H1 (cell line): Measurements from ENCODE around the gene CLDN24. TPM values are rescaled to one million over a fixed set of nuclear protein-coding genes. Genes with fewer than 3 reads are reported as not detected.

Source experiments
- CTCF ChIA-PET: fragments of 300-600 bp; sonication (Branson Sonifier 250); formaldehyde crosslinking; loops from one replicate; lab custom pipeline; 2021; ENCODE audit not compliant: partially characterized antibody; lab: Charles Lee
- POLR2A ChIA-PET: fragments of 300-600 bp; sonication (Branson Sonifier 250); formaldehyde crosslinking; loops from one replicate; lab custom pipeline; 2021; ENCODE audit warnings: inconsistent platforms; ENCODE audit not compliant: partially characterized antibody; lab: Charles Lee
- DNase-seq, 2 experiments: peaks; one replicate each; pipeline versions ENCODE4 v3.0.0 to v3.0.0-alpha.2; 2010 to 2022; ENCODE audit warnings: low spot score in 2 of 2, low read depth in 1 of 2, mixed read lengths in 1 of 2
- FAIRE-seq: peaks from 2 replicates; lab custom pipeline; 2011; peaks lifted over from hg19 to GRCh38; lab: Jason Lieb, UNC
- H2AFZ ChIP-seq: 2 replicates; pipeline ENCODE4 v1.8.1; 2012; ENCODE audit warnings: low read length, inconsistent platforms
- H2AK5ac ChIP-seq: 2 replicates; pipeline ENCODE4 v1.6.1; 2013; ENCODE audit warnings: low read depth, low read length
- H2BK120ac ChIP-seq: replicated peaks from 2 replicates; pipeline ENCODE3; 2013; ENCODE audit warnings: low read depth, low read length, inconsistent platforms
- H2BK12ac ChIP-seq: 2 replicates; pipeline ENCODE4 v1.6.1; 2013; ENCODE audit warnings: low read depth, low read length
- H2BK15ac ChIP-seq: 2 replicates; pipeline ENCODE4 v1.6.1; 2013; ENCODE audit warnings: low read length
- H2BK20ac ChIP-seq: 2 replicates; pipeline ENCODE4 v1.6.1; 2013; ENCODE audit warnings: low read length
- H2BK5ac ChIP-seq: 2 replicates; pipeline ENCODE4 v1.6.1; 2013; ENCODE audit warnings: low read depth, low read length
- H3K14ac ChIP-seq: 2 replicates; pipeline ENCODE4 v1.6.1; 2013; ENCODE audit warnings: inconsistent platforms; ENCODE audit not compliant: insufficient read length
- H3K18ac ChIP-seq: 2 replicates; pipeline ENCODE4 v1.6.1; 2013; ENCODE audit warnings: low read length; ENCODE audit errors: extremely low read depth
- H3K23ac ChIP-seq: 2 replicates; pipeline ENCODE4 v1.6.1; 2013; ENCODE audit warnings: inconsistent platforms; ENCODE audit not compliant: insufficient read length
- H3K23me2 ChIP-seq: 2 replicates; pipeline ENCODE4 v1.6.1; 2013; ENCODE audit warnings: low read depth, low read length
- H3K27ac ChIP-seq: 2 replicates; pipeline ENCODE4 v1.6.1; 2011; ENCODE audit warnings: low read depth, low read length, inconsistent platforms
- H3K27me3 ChIP-seq, 4 experiments: replicated peaks in 1 of 4; 1 replicate in 1 of 4; 2 replicates in 3 of 4; pipeline versions ENCODE4 v1.6.1 to v1.8.1; 2011 to 2013; ENCODE audit warnings: low read length in 3 of 4, mild to moderate bottlenecking in 3 of 4, inconsistent platforms in 2 of 4, mixed read lengths in 2 of 4, moderate library complexity in 1 of 4; ENCODE audit not compliant: control insufficient read depth in 3 of 4, insufficient read depth in 3 of 4; ENCODE audit errors: extremely low read depth in 1 of 4
- H3K36me3 ChIP-seq, 4 experiments: 2 replicates each; pipeline versions ENCODE4 v1.6.1 to v1.8.1; 2011 to 2013; ENCODE audit warnings: mild to moderate bottlenecking in 4 of 4, low read length in 3 of 4, moderate library complexity in 2 of 4, control low read depth in 1 of 4, inconsistent platforms in 1 of 4; ENCODE audit not compliant: insufficient read depth in 4 of 4, control insufficient read depth in 2 of 4
- H3K4ac ChIP-seq: replicated peaks from 2 replicates; pipeline ENCODE3; 2013; ENCODE audit warnings: low read length, low read depth, mixed read lengths, inconsistent platforms; ENCODE audit not compliant: insufficient read length
- H3K4me1 ChIP-seq, 4 experiments: replicated peaks in 1 of 4; 1 replicate in 1 of 4; 2 replicates in 3 of 4; pipeline versions ENCODE4 v1.6.1 to v1.8.1; 2011 to 2013; ENCODE audit warnings: low read length in 3 of 4, inconsistent platforms in 2 of 4, mixed read lengths in 1 of 4; ENCODE audit not compliant: insufficient read depth in 4 of 4, control insufficient read depth in 3 of 4
- H3K4me2 ChIP-seq, 2 experiments: 2 replicates each; pipeline versions ENCODE4 v1.6.1 to v1.8.1; 2011 to 2013; ENCODE audit warnings: low read depth in 2 of 2, low read length in 2 of 2, control low read depth in 1 of 2, inconsistent platforms in 1 of 2, mild to moderate bottlenecking in 1 of 2; ENCODE audit not compliant: insufficient read depth in 1 of 2
- H3K4me3 ChIP-seq, 4 experiments: fragments of 200-600, 300-600 bp in 1 of 4; sonication (generic), shearing (Covaris generic), sonication (Bioruptor Twin) in 1 of 4; 2 replicates each; pipeline versions ENCODE4 v1.5.1 to v1.8.1; 2011 to 2016; ENCODE audit warnings: low read length in 4 of 4, low read depth in 3 of 4, control low read depth in 2 of 4, inconsistent platforms in 2 of 4, mild to moderate bottlenecking in 2 of 4, mixed read lengths in 1 of 4, moderate library complexity in 1 of 4; ENCODE audit not compliant: insufficient read depth in 2 of 4; ENCODE audit errors: extremely low read depth in 1 of 4
- H3K56ac ChIP-seq: replicated peaks from 2 replicates; pipeline ENCODE3; 2013; ENCODE audit warnings: low read depth, mild to moderate bottlenecking, mixed read lengths, low read length, inconsistent platforms; ENCODE audit not compliant: insufficient read length
- H3K79me1 ChIP-seq: 2 replicates; pipeline ENCODE4 v1.6.1; 2013; ENCODE audit warnings: low read depth, low read length, control low read depth
- H3K79me2 ChIP-seq, 2 experiments: 2 replicates each; pipeline versions ENCODE4 v1.6.1 to v1.8.1; 2012 to 2013; ENCODE audit warnings: low read length in 2 of 2, mild to moderate bottlenecking in 2 of 2, inconsistent platforms in 1 of 2; ENCODE audit not compliant: insufficient read depth in 2 of 2, control insufficient read depth in 1 of 2
- H3K9ac ChIP-seq, 4 experiments: replicated peaks in 1 of 4; 1 replicate in 1 of 4; 2 replicates in 3 of 4; pipeline versions ENCODE4 v1.6.1 to v1.8.1; 2011 to 2013; ENCODE audit warnings: low read depth in 3 of 4, low read length in 3 of 4, control low read depth in 2 of 4, mild to moderate bottlenecking in 2 of 4, moderate library complexity in 2 of 4, inconsistent platforms in 1 of 4; ENCODE audit errors: extremely low read depth in 1 of 4
- H3K9me3 ChIP-seq, 2 experiments: 2 replicates each; pipeline versions ENCODE4 v1.6.1 to v1.8.1; 2012 to 2013; ENCODE audit warnings: mild to moderate bottlenecking in 2 of 2, moderate library complexity in 2 of 2, control low read depth in 1 of 2, inconsistent platforms in 1 of 2, low read depth in 1 of 2, low read length in 1 of 2, mixed read lengths in 1 of 2; ENCODE audit not compliant: insufficient read depth in 2 of 2
- H4K20me1 ChIP-seq, 2 experiments: replicated peaks in 1 of 2; 2 replicates each; pipeline versions ENCODE3 to v1.8.1; 2011 to 2013; ENCODE audit warnings: inconsistent platforms in 2 of 2, low read length in 2 of 2, mild to moderate bottlenecking in 1 of 2; ENCODE audit not compliant: insufficient read depth in 2 of 2, control insufficient read depth in 1 of 2
- H4K5ac ChIP-seq: 2 replicates; pipeline ENCODE4 v1.6.1; 2013; ENCODE audit warnings: low read length, low read depth, mixed read lengths, inconsistent platforms; ENCODE audit not compliant: insufficient read length
- H4K8ac ChIP-seq: 2 replicates; pipeline ENCODE4 v1.8.0; 2013; ENCODE audit warnings: mild to moderate bottlenecking, moderate library complexity, low read length, inconsistent platforms; ENCODE audit not compliant: insufficient read depth; ENCODE audit errors: extremely low read depth
- H4K91ac ChIP-seq: replicated peaks from 2 replicates; pipeline ENCODE3; 2013; ENCODE audit warnings: low read length, mixed read lengths, inconsistent platforms; ENCODE audit not compliant: insufficient read length
- CTBP2 ChIP-seq: IDR thresholded peaks from 2 replicates; pipeline ENCODE4 v1.7.0; 2011; ENCODE audit warnings: borderline replicate concordance, mild to moderate bottlenecking, moderate library complexity, mixed read lengths, low read length; ENCODE audit not compliant: insufficient read depth, insufficient read length
- GABPA ChIP-seq: IDR thresholded peaks from 2 replicates; pipeline ENCODE4 v1.6.1; 2011; ENCODE audit warnings: mild to moderate bottlenecking, low read length, moderate library complexity, borderline replicate concordance; ENCODE audit not compliant: insufficient read depth
- SUZ12 ChIP-seq: fragments of 200-600 bp; sonication (generic); IDR thresholded peaks from 2 replicates; pipeline ENCODE4 v1.6.1; 2012; ENCODE audit warnings: mild to moderate bottlenecking, inconsistent platforms, low read length, moderate library complexity, mixed read lengths
- WGBS, 2 experiments: shearing (Covaris generic) in 1 of 2; methylation state at CpG; one replicate each; pipeline versions ENCODE4 v1.1.6 to v1.1.7; 2013 to 2015; ENCODE audit warnings: low lambda C conversion rate in 2 of 2, mixed read lengths in 2 of 2, inconsistent platforms in 1 of 2, low coverage in 1 of 2, missing lambda C conversion rate in 1 of 2; ENCODE audit not compliant: insufficient replicate concordance in 2 of 2, insufficient coverage in 1 of 2, insufficient read length in 1 of 2; ENCODE audit errors: extremely low coverage in 1 of 2, missing lambda C conversion rate in 1 of 2; 5-methylcytosine and 5-hydroxymethylcytosine counted together
- polyA plus RNA-seq, 7 experiments: library from polyadenylated mRNA; depleted of rRNA in 3 of 7; stranded (reverse) in 5 of 7; unstranded in 2 of 7; fragments of >200 nt in 5 of 7; fragments of 200-250 nt in 2 of 7; gene quantifications; 1 replicate in 5 of 7; 2 replicates in 1 of 7; 4 replicates in 1 of 7; pipeline versions ENCODE4 v1.2.1 to v1.2.3, GENCODE V29; 2011 to 2013; ENCODE audit warnings: missing spikeins in 2 of 7, mixed read lengths in 2 of 7
- total RNA-seq: library from RNA; stranded (reverse); fragmentation: NEBNext Ultra II Directional; extraction: Animal tissue kit (Norgen Biotek cat#: 25700); gene quantifications from 2 replicates; pipeline ENCODE4 v1.2.1, GENCODE V29; 2021

The CLDN24 gene
- total and polyA plus RNA-seq, 2 of the 8 experiments (the other 6 are each of a cell fraction or from before 2014, with no cell fraction given) = not detected

- Histone ChIP-seq H3K27ac (no peak overlapping the region), H3K4me1 (no peaks in the 10 kb centered on the region), H2AK5ac (no peak overlapping the region), H3K9me3 (no peaks in the 10 kb centered on the region), H3K79me1 (no peaks in the 10 kb centered on the region), H3K4ac (no peak overlapping the region), H3K79me2 (no peaks in the 10 kb centered on the region), H2BK5ac (no peak overlapping the region; the same call in 1 of the 2 replicates), H3K9ac (no peak overlapping the region), H4K8ac (no peak overlapping the region), H3K56ac (no peak overlapping the region), H3K4me2 (no peak overlapping the region), H4K91ac (no peak overlapping the region), H2AFZ (no peak overlapping the region), H2BK15ac (no peak overlapping the region)
- no peak for DNase-seq
- POLR2A ChIA-PET = no interaction called here
- no peak for TF ChIP-seq CTBP2
- TF ChIP-seq SUZ12 = no peak
- no peak for TF ChIP-seq GABPA
- TF ChIP-seq, all 59 proteins: peak for 0
- no peak overlapping the region for H3K4me3 ChIP-seq
- no peak overlapping the region for H3K18ac ChIP-seq
- H2BK120ac ChIP-seq = no peak overlapping the region
- H3K14ac ChIP-seq = no peak overlapping the region
- no peaks in the 10 kb centered on the region for H4K20me1 ChIP-seq
- 97% methylated on average over 2 of the region's 2 CpGs; no CpG with 5 or more reads in 1 of the 2 experiments for WGBS, 2 experiments
- no peak overlapping the region for H3K23ac ChIP-seq
- peaks cover 3 to 36% (median 23%) of the 10 kb centered on the region in 4 experiments; a peak in 7 of 8 replicates for H3K36me3 ChIP-seq
- no peak overlapping the region for H4K5ac ChIP-seq
- no peak for FAIRE-seq
- H3K23me2 ChIP-seq = no peaks in the 10 kb centered on the region
- no peaks in the 10 kb centered on the region for H3K27me3 ChIP-seq
- no peak overlapping the region for H2BK12ac ChIP-seq
- CTCF ChIA-PET = no interaction called here
- H2BK20ac ChIP-seq = no peak overlapping the region
Observed at GRCh38 chr4:183299464-183299863, 22.8 kb downstream of the CLDN24 start.
